ENCODE measurements around the gene CCDC90B.
A peak's percentile ranks its signal among the peaks of the same experiment; 100 is the strongest.
"Not testable (repeated sequence)": the region's sequence is repeated elsewhere in the genome, so short reads cannot be mapped to it uniquely, and the experiment has no call there.

The CCDC90B gene

DNA sequence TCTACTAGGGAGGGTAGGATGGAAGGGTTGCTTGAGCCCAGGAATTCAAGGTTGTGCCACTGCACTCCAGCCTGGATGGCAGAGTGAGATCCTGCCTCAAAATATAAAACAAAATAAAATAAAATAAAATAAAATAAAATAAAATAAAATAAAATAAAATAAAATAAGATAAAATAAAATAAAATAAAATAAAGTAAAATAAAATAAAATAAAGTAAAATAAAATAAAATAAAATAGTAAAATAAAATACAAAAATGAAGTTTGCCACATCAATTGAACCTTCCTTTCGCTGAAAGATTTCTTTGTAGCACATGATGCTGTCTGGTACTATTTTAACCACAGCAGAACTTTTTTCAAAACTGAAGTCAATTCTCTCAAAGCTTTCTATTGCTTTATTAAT is 22.4 kb upstream of the CCDC90B start:
- DNase-seq; H3K36me3 Mint-ChIP-seq (ENCODE audit: insufficient read depth); H3K4me3 Mint-ChIP-seq; ATAC-seq (replicated peaks); H3K9me3 Mint-ChIP-seq; H3K27ac Mint-ChIP-seq; H3K4me1 Mint-ChIP-seq (ENCODE audit: low read depth in 2 of 2): not testable (repeated sequence)
- H3K27me3 Mint-ChIP-seq: peaks cover 26 to 27% of the 10 kb centered on the region in 2 donors

DNA sequence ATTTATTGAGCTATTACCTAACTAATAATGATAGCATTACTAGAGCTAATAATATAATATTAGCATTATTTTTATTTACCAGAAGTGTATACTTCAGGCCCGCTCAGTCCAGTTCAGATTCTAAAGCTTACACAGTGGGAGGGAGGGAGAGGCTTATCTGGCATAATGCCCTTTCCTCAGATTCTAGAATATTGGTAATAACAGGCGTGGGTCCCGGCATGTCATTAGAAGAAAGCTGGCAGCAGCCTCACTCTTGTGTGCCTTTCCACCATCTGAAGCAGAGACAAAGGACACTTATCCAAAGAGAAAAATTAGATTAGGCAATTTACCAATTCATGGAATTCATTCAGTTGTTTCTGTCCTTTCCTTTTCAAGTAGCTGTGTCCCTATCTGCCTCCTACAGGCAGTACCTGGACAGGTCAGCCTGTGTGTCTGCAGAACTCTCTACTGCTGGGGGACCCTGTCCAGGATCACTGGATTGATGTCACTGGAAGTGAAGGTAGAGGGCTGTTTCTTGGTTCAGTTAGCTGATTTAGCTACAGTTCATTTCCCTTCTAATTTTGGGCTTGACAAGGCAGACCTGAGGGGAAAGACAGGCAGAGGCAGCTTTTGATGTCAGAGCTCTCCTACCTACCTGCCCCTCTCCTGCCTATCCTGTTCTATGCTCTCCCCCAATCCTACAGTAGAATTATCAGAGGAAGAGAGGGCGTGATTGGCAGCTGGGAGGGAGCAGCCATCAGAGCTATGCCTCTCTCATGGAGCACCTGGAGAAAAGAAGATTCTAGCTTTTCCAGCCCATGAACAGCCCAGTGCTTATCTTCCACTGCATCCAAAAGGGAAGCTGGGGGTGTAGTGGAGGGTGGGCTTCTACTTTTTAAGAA is 20.3 kb upstream of the CCDC90B start:
- H3K27me3 Mint-ChIP-seq: peaks cover 10 to 16% of the 10 kb centered on the region in 2 donors
- no peak for DNase-seq
- H3K36me3 Mint-ChIP-seq (ENCODE audit: insufficient read depth): peaks cover 4% of the 10 kb centered on the region
- H3K4me3 Mint-ChIP-seq: no peak overlapping the region
- no peaks in the 10 kb centered on the region for H3K4me1 Mint-ChIP-seq (ENCODE audit: low read depth in 2 of 2)
- H3K27ac Mint-ChIP-seq: no peak overlapping the region
- no peak for ATAC-seq (replicated peaks)
- no peaks in the 10 kb centered on the region for H3K9me3 Mint-ChIP-seq

DNA sequence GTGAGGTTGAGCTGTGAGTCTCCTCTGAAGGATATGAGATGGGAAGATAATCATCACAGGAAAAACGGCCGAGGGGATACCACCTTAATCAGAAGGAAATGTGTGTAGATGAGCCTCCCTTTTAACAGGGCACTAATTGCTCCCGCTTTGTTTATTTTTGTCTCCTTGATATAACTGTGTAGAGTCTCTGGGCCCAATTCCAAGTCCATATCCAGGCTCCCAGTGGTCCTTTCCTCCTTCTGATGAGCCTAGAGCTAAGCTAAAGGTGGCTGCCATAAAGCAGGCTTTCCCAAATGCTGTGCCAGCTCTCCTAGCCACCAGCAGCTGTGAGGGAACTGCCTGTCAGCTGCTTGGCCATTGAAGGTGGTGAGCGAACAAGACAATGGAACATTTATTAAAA is 17.1 kb upstream of the CCDC90B start:
- DNase-seq: no peak
- H3K4me1 Mint-ChIP-seq (ENCODE audit: low read depth in 2 of 2): no peaks in the 10 kb centered on the region

DNA sequence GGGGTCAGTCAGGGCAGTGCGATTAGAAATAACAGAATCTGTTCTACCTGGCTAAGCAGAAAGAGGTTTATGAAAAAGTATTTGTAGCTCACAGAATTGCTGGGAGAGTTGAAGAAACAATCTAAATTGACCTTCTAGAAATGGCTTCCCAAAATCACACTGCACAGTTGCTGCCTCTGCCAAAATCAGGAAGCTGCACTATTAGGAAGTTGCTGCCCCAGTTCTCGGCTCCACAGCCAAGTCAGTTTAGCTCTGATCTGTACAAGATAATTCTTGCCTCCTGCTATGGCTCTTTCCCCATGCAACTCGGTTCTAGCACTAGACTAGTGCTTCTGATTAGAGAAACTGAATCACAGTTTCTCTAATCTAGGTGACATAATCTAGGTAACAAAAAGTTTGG is 16.0 kb upstream of the CCDC90B start:
- H3K4me1 Mint-ChIP-seq (ENCODE audit: low read depth in 2 of 2): no peaks in the 10 kb centered on the region
- peaks cover 4% of the 10 kb centered on the region for H3K36me3 Mint-ChIP-seq (ENCODE audit: insufficient read depth)
- DNase-seq: no peak
- no peak overlapping the region for H3K27ac Mint-ChIP-seq
- ATAC-seq (replicated peaks): no peak
- H3K27me3 Mint-ChIP-seq: peaks cover 5 to 12% of the 10 kb centered on the region in 2 donors
- H3K4me3 Mint-ChIP-seq: no peak overlapping the region
- no peaks in the 10 kb centered on the region for H3K9me3 Mint-ChIP-seq

More for the DNA sequence above, 17.1 kb upstream of the CCDC90B start:
- peaks cover 8 to 18% of the 10 kb centered on the region in 2 donors for H3K27me3 Mint-ChIP-seq
- ATAC-seq (replicated peaks): no peak
- no peak overlapping the region for H3K27ac Mint-ChIP-seq
- H3K36me3 Mint-ChIP-seq (ENCODE audit: insufficient read depth): peaks cover 4% of the 10 kb centered on the region
- H3K4me3 Mint-ChIP-seq: no peak overlapping the region
- H3K9me3 Mint-ChIP-seq: no peaks in the 10 kb centered on the region

DNA sequence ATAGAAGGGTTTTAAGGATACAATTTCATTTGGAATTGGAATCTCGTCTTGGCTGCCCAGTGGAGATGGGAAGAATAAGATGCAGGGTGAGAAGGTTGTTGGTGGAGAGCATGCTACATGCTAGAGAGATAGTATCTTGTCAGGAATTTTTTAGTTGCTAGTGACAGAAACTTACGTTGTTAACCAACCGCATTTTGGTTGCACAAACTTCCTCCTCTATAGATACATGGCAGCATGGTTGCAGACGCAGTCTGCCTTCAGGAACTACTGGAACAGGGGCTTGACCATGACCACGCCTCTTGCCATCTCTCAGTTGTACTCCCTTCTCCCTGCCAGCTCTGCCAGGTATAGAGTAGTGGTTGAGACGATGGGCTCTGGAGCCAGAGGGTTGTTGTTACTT is 13.5 kb upstream of the CCDC90B start:
- Mint-ChIP-seq H3K4me3 (no peak overlapping the region), H3K27me3 (peaks cover 16 to 24% of the 10 kb centered on the region in 2 donors), H3K27ac (no peak overlapping the region), H3K4me1 (ENCODE audit: low read depth in 2 of 2) (no peaks in the 10 kb centered on the region), H3K9me3 (no peaks in the 10 kb centered on the region), H3K36me3 (ENCODE audit: insufficient read depth) (peaks cover 4% of the 10 kb centered on the region)
- ATAC-seq (replicated peaks) (no peak), DNase-seq (no peak)

DNA sequence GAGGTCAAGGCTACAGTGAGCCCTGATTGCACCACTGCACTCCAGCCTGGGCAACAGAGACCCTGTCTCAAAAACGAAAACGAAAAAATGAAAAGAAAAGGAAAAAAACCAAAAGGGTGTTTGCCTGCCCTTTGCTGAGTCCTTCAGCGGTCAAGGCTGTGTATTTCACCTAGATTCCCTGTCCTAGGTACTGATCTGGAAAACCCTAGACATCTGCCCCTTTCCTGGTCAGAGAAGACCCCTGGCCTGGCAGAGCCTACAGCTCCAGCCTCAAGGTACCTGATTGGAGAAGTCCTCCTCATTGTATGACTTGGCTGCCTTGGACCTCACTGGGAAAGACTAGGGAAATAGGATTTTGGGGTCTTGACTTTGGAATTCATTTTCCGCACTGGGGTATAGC is 8.0 kb upstream of the CCDC90B start:
- no peaks in the 10 kb centered on the region for H3K36me3 Mint-ChIP-seq (ENCODE audit: insufficient read depth)
- peaks cover 23 to 34% of the 10 kb centered on the region in 2 donors for H3K27me3 Mint-ChIP-seq
- no peak overlapping the region for H3K4me3 Mint-ChIP-seq
- no peak for DNase-seq
- no peak for ATAC-seq (replicated peaks)
- H3K27ac Mint-ChIP-seq: no peak overlapping the region
- peaks cover 3 to 4% of the 10 kb centered on the region in 2 donors for H3K4me1 Mint-ChIP-seq (ENCODE audit: low read depth in 2 of 2)
- H3K9me3 Mint-ChIP-seq: no peaks in the 10 kb centered on the region

DNA sequence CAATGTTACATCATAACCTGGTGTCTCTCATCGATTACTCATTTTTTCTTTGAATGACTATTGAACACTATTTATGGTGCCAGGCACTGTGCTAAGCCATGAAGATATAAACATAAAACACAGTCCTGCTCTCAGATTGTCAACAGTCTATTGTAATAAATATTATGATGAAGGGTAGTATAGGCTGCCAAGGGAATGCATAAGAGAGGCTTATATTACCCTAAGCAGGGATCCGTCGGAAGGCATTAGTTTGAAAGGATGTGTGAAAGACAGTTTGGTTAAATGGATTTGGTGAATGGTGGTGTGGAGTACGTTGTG is 7.2 kb upstream of the CCDC90B start:
- ATAC-seq (replicated peaks): no peak
- no peak overlapping the region for H3K4me3 Mint-ChIP-seq

DNA sequence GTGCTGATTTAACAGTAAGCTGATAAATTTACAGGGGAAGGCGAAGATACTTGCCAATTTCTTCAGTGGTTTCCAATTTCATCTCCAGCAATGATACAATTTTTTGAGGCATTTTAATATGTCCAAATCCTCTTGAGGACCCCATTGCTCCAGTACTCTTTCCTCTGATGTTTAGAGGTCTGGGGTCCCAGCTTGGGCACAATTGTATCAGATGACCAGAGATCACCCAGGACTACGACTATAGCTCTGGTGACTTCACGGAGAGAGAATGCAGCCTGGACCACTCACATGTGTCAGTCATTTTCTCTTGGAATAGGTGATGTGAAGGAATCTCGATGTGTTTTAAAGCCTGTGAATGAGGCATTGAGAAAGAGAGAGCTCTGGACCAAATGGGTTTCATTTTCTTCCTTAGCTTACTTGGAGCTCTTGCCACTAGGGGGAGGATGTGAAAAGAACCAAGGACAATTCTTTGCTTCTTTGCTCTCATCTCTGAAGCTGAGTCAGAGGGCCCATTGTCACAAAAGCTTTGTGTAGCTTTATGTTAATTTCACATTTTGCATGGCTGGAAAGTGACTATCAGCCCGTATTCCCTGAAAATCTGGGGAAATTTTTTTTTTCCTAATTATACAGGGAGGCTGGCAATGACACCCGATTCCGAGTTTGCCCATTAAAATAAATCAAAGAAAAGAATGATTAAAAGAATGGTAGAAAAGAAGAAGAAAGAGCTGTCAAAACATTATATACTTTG is 6.7 kb upstream of the CCDC90B start:
- Mint-ChIP-seq H3K4me3 (peak overlapping the region; percentile 36 to 43), H3K27me3 (peaks cover 17 to 34% of the 10 kb centered on the region in 2 donors), H3K36me3 (ENCODE audit: insufficient read depth) (no peaks in the 10 kb centered on the region), H3K9me3 (no peaks in the 10 kb centered on the region), H3K27ac (peak overlapping the region in 1 of 2 donors; percentile 35), H3K4me1 (ENCODE audit: low read depth in 2 of 2) (peaks cover 3 to 4% of the 10 kb centered on the region in 2 donors)
- DNase-seq (peak in 2 of 3 experiments; percentile 10 to 26), ATAC-seq (replicated peaks) (peak; percentile 72)

More for the DNA sequence above, 7.2 kb upstream of the CCDC90B start:
- peaks cover 17 to 34% of the 10 kb centered on the region in 2 donors for H3K27me3 Mint-ChIP-seq
- H3K4me1 Mint-ChIP-seq (ENCODE audit: low read depth in 2 of 2): peaks cover 3 to 4% of the 10 kb centered on the region in 2 donors
- H3K27ac Mint-ChIP-seq: no peak overlapping the region
- H3K9me3 Mint-ChIP-seq: no peaks in the 10 kb centered on the region
- no peak for DNase-seq
- H3K36me3 Mint-ChIP-seq (ENCODE audit: insufficient read depth): no peaks in the 10 kb centered on the region

DNA sequence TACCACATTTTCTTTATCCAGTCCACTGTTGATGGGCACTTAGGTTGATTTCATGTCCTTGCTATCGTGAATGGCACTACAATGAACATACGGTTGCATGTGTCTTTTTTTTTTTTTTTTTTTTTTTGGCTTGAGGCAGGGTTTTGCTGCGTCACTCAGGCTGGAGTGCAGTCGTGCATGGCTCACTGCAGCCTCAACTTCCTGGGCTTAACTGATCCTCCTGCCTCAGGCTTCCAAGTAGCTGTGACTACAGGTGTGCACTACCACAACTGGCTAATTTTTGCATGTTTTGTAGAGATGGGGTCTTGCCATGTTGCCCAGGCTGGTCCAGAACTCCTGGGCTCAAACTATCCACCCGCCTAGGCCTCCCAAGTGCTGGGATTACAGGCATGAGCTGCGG is 1.5 kb upstream of the CCDC90B start:
- no peaks in the 10 kb centered on the region for H3K27me3 Mint-ChIP-seq
- peaks cover 21 to 22% of the 10 kb centered on the region in 2 donors for H3K4me1 Mint-ChIP-seq (ENCODE audit: low read depth in 2 of 2)
- ATAC-seq (replicated peaks) (no peak), DNase-seq (no peak)
- H3K4me3 Mint-ChIP-seq: no peak overlapping the region
- H3K36me3 Mint-ChIP-seq (ENCODE audit: insufficient read depth): peaks cover 17% of the 10 kb centered on the region
- peaks cover 0 to 2% of the 10 kb centered on the region in 2 donors for H3K9me3 Mint-ChIP-seq
- peak overlapping the region in 1 of 2 donors; percentile 35 for H3K27ac Mint-ChIP-seq

DNA sequence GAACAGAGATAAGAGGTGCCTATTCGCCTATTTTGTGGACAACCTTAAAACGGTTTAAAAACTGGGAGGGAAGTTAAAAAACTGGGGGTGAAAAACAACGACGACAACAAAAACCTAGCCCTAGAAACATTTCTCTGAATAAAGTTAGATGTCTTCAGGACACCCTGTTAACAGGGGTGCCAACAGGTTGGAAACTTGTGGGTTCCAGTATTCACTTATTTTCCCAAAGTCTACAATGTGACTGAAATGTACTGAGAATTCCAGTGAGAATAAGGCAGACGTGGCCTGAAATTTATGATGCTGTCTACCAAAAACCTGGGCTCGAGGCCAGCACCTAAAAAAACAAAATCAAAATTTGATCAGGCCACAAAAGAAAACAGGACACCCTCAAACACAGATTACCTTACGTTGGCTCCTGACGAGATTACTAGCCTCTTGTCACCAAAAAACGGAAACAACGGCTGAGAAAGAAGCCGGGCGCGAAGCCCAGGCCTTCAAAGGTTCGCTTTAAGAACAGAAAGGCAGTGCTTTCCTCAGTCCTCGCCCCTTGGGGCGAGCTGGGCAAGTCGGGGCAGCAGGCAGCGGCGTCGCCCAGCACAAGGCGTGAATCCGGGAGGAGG is 906 bp downstream of the CCDC90B start:
- Mint-ChIP-seq H3K4me1 (ENCODE audit: low read depth in 2 of 2) (peaks cover 28 to 29% of the 10 kb centered on the region in 2 donors), H3K27ac (peak overlapping the region; percentile 99 to 100), H3K9me3 (peaks cover 0 to 2% of the 10 kb centered on the region in 2 donors), H3K36me3 (ENCODE audit: insufficient read depth) (peaks cover 22% of the 10 kb centered on the region), H3K27me3 (no peaks in the 10 kb centered on the region), H3K4me3 (peak overlapping the region; percentile 96 to 97)
- ATAC-seq (replicated peaks) (peak; percentile 20), DNase-seq (no peak)

DNA sequence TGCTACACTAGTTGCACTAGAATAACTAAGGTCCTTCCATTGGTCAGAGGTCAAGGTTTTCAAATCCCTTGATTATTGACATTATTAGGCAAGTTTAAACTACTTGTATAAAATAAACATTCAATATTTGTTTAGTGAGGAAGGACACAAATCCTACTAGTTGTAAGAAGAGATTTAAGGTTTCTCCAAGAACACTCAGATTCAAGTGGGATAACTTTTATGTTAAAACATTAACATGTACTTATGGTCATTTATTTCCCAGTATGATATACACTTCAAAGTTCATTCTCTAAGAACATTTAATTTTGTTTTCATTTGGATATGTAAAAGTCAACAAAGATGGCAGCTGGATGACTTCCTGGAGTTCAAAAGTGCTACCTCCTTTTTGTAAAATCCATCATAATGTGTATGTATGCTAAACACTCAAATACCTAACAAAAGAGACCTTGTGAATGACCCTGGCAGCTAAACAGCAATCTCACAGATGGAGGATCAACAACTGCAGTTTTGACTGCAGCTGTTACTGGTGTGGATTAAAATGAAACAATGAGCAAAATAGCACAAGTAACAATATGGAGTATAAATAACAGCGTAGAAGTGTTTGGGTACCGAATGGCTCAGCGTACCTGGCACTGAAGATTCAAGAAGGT is 1.5 kb downstream of the CCDC90B start:
- Mint-ChIP-seq H3K4me1 (ENCODE audit: low read depth in 2 of 2) (peaks cover 29 to 30% of the 10 kb centered on the region in 2 donors), H3K4me3 (peak overlapping the region; percentile 96 to 97), H3K27me3 (no peaks in the 10 kb centered on the region), H3K36me3 (ENCODE audit: insufficient read depth) (peaks cover 28% of the 10 kb centered on the region), H3K27ac (peak overlapping the region; percentile 99 to 100), H3K9me3 (peaks cover 0 to 2% of the 10 kb centered on the region in 2 donors)
- no peak for ATAC-seq (replicated peaks)
- no peak for DNase-seq

DNA sequence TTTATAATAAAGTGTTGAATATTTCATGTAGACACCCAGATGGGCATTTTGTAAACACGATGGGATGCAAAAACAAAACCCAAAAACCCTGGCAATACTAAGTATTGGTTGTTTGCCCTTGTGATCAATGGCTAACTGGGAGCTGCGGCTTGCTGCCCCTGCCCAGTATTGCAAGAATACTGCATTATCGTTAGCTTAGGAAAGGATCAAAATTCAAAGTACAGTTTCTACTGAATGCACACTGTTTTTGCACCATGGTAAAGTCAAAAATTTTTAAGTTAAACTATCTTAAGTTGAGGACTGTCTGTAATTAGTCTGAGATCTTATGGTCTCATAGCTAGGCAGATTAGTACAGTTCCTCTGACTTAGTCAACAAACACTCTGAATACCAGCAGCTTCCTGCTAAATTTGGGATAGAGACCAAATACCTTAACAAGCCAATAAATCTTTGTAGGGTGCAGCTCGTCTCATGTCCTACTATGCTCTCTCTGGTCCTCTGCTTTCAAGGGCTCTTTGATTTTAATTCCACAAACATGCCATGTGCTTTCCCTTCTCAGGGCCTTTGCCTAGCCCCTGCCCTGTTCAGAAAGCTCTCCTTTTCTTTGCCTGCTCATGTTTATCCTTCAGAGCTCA is 4.0 kb downstream of the CCDC90B start:
- Mint-ChIP-seq H3K27ac (peak overlapping the region in 1 of 2 donors; percentile 36), H3K36me3 (ENCODE audit: insufficient read depth) (peaks cover 52% of the 10 kb centered on the region), H3K4me1 (ENCODE audit: low read depth in 2 of 2) (peaks cover 27 to 29% of the 10 kb centered on the region in 2 donors), H3K4me3 (peak overlapping the region in 1 of 2 donors; percentile 38), H3K9me3 (peaks cover 0 to 1% of the 10 kb centered on the region in 2 donors), H3K27me3 (no peaks in the 10 kb centered on the region)
- no peak for ATAC-seq (replicated peaks)
- no peak for DNase-seq

DNA sequence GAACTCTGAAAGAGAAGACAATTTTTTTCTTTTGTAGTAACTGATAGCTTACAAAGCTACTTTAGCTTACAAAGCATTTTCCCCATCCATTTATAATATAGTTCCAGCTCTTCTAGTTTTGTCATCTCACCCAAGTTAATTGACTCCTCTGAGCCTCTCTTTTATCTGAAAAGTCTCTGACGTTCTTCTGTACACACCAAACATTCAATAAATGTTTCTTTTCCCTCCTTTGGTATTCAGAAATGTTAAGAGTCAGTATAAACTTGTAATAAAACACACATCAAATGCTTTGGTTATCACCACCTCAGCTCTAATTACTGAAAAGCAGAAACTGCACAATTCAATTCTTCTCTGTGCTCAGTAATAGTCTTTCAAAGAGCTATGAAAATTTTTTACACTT is 5.9 kb downstream of the CCDC90B start:
- DNase-seq (no peak), ATAC-seq (replicated peaks) (no peak)
- Mint-ChIP-seq H3K4me3 (no peak overlapping the region), H3K27me3 (no peaks in the 10 kb centered on the region), H3K4me1 (ENCODE audit: low read depth in 2 of 2) (peaks cover 24 to 27% of the 10 kb centered on the region in 2 donors), H3K36me3 (ENCODE audit: insufficient read depth) (peaks cover 50% of the 10 kb centered on the region), H3K9me3 (no peaks in the 10 kb centered on the region), H3K27ac (no peak overlapping the region)

Data from effector memory CD8-positive, alpha-beta T cell (primary cell).